GM21825 (cell line): ENCODE measurements around the gene ASB1.

Source experiments
- ATAC-seq: cut with Tn5 transposase; IDR thresholded peaks from one replicate; pipeline ENCODE4 v1.9.1; 2021; ENCODE audit warnings: mild to moderate bottlenecking, moderate library complexity; ENCODE audit not compliant: unreplicated experiment

Gene ASB1

GRCh38 chr2:238489896-238490295, 63.2 kb downstream of the ASB1 start:
- no peak for ATAC-seq

GRCh38 chr2:238492840-238493239, 66.1 kb downstream of the ASB1 start:
- ATAC-seq = no peak

GRCh38 chr2:238493411-238493810, 66.7 kb downstream of the ASB1 start:
- ATAC-seq = no peak

- ATAC-seq = no peak
Observed at GRCh38 chr2:238493880-238494572, 67.3 kb downstream of the ASB1 start.

- no peak for ATAC-seq
Observed at GRCh38 chr2:238494573-238494961, 67.8 kb downstream of the ASB1 start.

GRCh38 chr2:238495422-238495821, 68.7 kb downstream of the ASB1 start:
- no peak for ATAC-seq

GRCh38 chr2:238496756-238497609, 70.3 kb downstream of the ASB1 start:
- no peak for ATAC-seq

GRCh38 chr2:238497610-238498005, 70.9 kb downstream of the ASB1 start:
- ATAC-seq = no peak

- no peak for ATAC-seq
Observed at GRCh38 chr2:238498188-238498587, 71.5 kb downstream of the ASB1 start.

GRCh38 chr2:238498691-238499295, 72.1 kb downstream of the ASB1 start:
- ATAC-seq = no peak

GRCh38 chr2:238499731-238500580, 73.2 kb downstream of the ASB1 start:
- no peak for ATAC-seq

- ATAC-seq = no peak
Observed at GRCh38 chr2:238501311-238501710, 74.6 kb downstream of the ASB1 start.
